GM20000 (cell line): ENCODE results near the gene SIRPG.
"Not testable (repeated sequence)": the region's sequence is repeated elsewhere in the genome, so short reads cannot be mapped to it uniquely, and the experiment has no call there.

Source experiments
- DNase-seq: peaks from one replicate; pipeline ENCODE4 v3.0.0; 2012; ENCODE audit warnings: low spot score
- TF ChIP-seq, protein P1 (sequence below): IDR thresholded peaks from 2 replicates; pipeline ENCODE4 v1.5.1; 2012; ENCODE audit warnings: mild to moderate bottlenecking, control low read depth; ENCODE audit errors: extremely low read depth, missing control alignments

Gene SIRPG

DNA sequence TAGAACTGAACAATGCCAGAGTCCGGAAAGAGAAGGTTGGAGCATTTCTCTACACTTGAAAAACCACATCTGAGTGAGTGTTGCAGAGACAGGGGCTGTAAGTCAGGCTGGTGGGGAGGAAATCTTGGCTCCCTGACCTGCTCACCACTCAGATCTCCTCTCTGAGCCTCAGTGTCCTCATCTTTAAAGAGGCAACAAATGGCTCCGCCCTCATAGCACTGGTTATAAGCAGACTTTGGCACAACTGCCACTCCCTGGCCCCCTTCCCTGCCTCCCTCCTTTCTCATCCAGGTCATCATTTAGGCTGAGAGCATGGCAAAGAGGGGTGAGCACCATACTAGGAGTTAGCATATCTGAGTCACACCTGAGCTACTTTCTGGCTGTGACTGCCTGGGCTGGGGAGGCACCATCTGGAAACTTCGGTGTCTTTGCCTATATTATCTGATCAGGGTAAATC lies 10.6 kb downstream of the SIRPG start:
- DNase-seq = no peak
- TF ChIP-seq, protein P1, sequence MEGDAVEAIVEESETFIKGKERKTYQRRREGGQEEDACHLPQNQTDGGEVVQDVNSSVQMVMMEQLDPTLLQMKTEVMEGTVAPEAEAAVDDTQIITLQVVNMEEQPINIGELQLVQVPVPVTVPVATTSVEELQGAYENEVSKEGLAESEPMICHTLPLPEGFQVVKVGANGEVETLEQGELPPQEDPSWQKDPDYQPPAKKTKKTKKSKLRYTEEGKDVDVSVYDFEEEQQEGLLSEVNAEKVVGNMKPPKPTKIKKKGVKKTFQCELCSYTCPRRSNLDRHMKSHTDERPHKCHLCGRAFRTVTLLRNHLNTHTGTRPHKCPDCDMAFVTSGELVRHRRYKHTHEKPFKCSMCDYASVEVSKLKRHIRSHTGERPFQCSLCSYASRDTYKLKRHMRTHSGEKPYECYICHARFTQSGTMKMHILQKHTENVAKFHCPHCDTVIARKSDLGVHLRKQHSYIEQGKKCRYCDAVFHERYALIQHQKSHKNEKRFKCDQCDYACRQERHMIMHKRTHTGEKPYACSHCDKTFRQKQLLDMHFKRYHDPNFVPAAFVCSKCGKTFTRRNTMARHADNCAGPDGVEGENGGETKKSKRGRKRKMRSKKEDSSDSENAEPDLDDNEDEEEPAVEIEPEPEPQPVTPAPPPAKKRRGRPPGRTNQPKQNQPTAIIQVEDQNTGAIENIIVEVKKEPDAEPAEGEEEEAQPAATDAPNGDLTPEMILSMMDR = no peak

DNA sequence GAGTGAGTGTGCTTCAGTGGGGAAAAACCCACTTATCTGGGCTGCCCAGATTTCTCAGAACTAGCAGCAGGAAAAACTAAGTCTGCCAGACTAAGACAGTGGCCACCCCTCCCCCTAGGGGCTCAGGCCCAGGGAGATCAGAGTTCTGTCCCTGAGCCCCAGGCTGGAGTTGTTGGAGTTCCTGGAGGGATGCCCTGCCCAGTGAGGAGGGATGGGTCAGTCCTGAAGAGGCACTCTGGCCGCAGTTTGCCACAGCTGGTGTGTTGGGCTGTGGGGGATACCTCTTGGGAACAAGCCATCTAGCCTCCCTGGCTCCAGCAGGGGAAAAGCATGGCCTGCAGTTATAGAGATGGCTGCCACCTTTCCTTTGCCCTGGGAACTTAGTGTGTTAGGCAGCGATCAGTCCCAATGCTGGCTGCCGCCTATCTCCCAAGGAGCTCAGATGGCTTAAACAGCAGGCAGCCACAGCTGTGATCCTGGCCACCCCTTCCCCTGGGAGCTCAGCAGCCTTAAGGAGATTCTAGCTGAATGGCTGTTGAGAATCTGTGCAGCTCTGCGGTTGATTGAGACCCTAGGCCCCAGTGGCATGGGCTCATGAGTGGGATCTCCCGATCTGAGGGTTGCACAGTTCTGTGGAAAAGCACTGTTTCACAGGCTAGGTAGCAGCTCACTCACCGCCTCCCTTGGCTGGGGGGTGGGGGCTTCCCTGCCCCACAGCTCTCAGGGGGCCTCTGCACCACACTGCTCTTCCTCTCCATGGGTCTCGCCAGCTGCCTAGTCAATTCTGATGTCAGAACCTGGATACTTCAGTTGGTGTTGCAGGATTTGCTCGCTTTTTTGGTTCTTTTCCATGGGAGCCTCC lies 13.2 kb downstream of the SIRPG start:
- DNase-seq = no peak
- TF ChIP-seq, protein P1 = no peak

DNA sequence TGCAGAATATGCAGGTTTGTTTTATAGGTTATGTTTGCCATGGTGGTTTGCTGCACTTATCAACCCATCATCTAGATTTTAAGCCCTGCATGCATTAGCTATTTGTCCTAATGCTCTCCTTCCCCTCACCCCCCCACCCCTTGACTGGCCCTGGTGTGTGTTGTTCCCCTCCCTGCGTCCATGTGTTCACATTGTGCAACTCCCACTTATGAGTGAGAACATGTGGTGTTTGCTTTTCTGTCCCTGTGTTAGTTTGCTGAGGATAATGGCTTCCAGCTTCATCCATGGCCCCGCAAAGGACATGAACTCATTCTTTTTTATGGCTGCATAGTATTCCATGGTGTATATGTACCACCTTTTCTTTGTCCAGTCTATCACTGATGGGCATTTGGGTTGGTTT lies 18.9 kb downstream of the SIRPG start:
- DNase-seq = not testable (repeated sequence)

DNA sequence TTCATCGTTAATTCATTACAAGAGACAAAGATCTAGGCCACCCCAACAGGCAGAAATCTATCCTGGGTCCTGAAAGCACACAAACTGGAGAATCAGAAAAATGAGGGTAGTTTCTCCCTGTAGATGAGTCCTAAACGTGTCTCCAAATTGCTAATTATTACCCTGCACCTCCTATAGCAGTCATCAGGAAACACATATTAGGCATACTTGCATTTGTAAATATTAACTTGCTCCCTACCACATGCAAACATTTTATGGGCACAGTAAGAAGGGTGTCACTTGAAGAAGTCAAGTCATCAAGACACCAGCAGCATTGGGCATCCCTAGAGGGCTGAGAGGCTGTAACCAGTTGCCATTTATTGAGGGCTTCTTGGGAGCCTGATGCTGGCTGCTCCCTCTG lies 19.8 kb downstream of the SIRPG start:
- TF ChIP-seq, protein P1 = no peak
- DNase-seq = no peak

DNA sequence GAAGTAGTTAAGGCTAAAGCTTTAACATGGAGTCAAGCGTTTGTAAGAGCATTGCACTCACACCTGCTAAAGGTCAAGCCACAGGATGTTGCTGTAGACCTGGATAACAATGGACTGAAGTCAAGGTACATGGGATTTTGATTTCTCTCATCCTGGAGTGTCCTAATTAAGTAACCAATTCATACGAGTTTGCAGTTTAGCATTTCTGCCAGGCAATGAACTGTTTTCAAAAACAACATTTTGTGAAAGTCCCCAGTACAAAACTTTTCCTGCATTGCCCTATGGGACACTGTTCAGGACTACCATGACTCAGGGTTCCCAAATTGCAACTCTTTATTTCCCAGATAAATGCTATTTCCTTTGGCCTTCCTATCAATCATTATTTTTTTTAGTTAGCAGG lies 20.4 kb downstream of the SIRPG start:
- TF ChIP-seq, protein P1 = no peak
- DNase-seq = no peak

DNA sequence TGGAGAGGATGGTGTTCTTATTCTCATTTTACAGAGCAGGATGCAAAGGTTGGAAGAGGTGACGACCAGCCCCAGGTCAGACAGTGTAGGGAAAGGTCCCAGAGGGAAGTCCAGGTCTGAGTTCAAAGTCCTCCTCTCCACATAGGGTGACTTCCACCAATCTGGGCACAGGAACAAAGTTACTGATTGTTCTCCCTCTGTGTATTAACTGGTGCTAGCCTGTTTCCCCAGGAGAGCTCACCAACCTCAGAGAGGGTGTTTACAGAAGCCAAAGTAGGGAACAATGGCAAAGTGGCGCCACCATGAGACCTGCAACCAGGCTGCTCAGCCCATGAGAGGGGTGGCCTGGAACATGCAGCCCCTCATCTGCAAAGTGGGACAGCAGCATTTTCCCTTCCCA lies 21.0 kb downstream of the SIRPG start:
- DNase-seq = no peak
- TF ChIP-seq, protein P1 = no peak

DNA sequence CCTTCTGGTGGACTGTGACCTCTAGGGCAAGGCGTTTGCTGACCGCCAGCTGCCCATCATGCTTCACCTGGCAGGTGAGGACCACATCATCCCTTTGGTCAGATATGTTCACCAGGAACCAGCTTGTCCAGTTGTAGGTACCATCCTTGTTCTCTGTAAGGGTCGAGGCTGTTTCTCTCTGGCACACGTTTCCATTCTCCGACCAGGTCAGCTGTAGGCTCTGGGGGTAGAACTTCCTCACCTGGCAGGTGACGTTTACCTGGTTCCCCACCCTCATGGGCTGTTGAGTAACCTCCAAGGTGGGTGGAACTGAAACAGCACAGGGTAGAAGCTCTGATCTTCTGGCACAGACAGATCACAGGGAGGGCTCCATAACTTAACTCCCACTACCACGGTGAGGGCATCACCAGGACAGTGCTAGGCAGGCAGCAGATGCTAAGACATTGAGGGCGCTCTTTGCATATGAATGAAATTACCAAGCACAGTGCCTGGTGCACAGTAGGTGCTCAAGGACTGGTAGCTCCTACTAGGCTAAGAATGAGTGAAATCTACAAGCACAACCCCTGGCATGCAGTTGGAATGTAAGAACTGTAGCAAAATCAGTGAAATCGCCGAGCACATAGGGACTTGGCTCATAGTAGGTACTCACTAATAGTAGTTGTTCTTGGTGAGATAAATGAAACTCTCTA lies 22.1 kb downstream of the SIRPG start:
- DNase-seq = no peak
- TF ChIP-seq, protein P1 = no peak

DNA sequence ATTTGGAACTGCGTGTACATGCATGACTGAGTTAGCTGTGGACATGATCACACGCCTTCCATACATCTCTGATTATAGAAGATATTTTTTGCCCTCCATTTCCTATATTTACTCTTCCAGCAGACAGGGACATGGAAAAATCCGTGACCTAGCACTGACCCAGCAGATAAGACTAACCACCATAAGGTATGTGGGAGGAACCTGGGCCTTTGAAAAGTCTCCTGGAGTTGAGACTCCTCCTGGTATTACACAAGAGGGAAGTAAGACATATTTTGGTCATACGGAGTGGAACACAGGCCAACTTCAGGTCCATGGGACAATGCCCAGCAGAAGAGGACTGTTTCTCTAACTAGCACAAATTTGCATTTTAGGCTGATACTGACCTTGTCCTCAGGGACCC lies 24.0 kb downstream of the SIRPG start:
- no peak for DNase-seq
- TF ChIP-seq, protein P1 = no peak
